ENCODE data around the gene AP4E1.
"Not testable (repeated sequence)": the region's sequence is repeated elsewhere in the genome, so short reads cannot be mapped to it uniquely, and the experiment has no call there.

AP4E1 gene

GRCh38 chr15:50953302-50953701, 44.8 kb downstream of the AP4E1 start:
- DNase-seq: no peak

- DNase-seq: not testable (repeated sequence)
These were observed 46.4 kb downstream of the AP4E1 start for GRCh38 chr15:50954837-50955236.

GRCh38 chr15:50959717-50960116, 51.2 kb downstream of the AP4E1 start:
- no peak for DNase-seq

- no peak for DNase-seq
These were observed 55.6 kb downstream of the AP4E1 start for GRCh38 chr15:50964075-50964474.

- no peak for DNase-seq
These were observed 59.9 kb downstream of the AP4E1 start for GRCh38 chr15:50968353-50968752.

- peak; percentile 32 for DNase-seq
These were observed 62.0 kb downstream of the AP4E1 start for GRCh38 chr15:50970524-50970923.

GRCh38 chr15:50971115-50971514, 62.6 kb downstream of the AP4E1 start:
- no peak for DNase-seq

GRCh38 chr15:50971542-50971941, 63.1 kb downstream of the AP4E1 start:
- no peak for DNase-seq

GRCh38 chr15:50973605-50974004, 65.1 kb downstream of the AP4E1 start:
- DNase-seq: no peak

GRCh38 chr15:50977162-50977561, 68.7 kb downstream of the AP4E1 start:
- DNase-seq: no peak

- no peak for DNase-seq
These were observed 70.1 kb downstream of the AP4E1 start for GRCh38 chr15:50978580-50978979.

GRCh38 chr15:50979041-50979440, 70.6 kb downstream of the AP4E1 start:
- no peak for DNase-seq

GRCh38 chr15:50993598-50993997, 85.1 kb downstream of the AP4E1 start:
- DNase-seq: no peak

GRCh38 chr15:50996641-50997040, 88.2 kb downstream of the AP4E1 start:
- DNase-seq: no peak

GRCh38 chr15:50997371-50998051, 89.0 kb downstream of the AP4E1 start:
- no peak for DNase-seq

- no peak for DNase-seq
These were observed 95.6 kb downstream of the AP4E1 start for GRCh38 chr15:51004103-51004551.

- peak; percentile 14 for DNase-seq
These were observed 98.0 kb downstream of the AP4E1 start for GRCh38 chr15:51006336-51006985.

GRCh38 chr15:51007131-51007666, 98.7 kb downstream of the AP4E1 start:
- DNase-seq: no peak

- no peak for DNase-seq
These were observed 102.7 kb downstream of the AP4E1 start for GRCh38 chr15:51011212-51011611.

GRCh38 chr15:51016615-51017014, 108.1 kb downstream of the AP4E1 start:
- DNase-seq: no peak

- no peak for DNase-seq
These were observed 113.7 kb downstream of the AP4E1 start for GRCh38 chr15:51022206-51022605.

- DNase-seq: no peak
These were observed 115.0 kb downstream of the AP4E1 start for GRCh38 chr15:51023499-51023898.

GRCh38 chr15:51024735-51025453, 116.4 kb downstream of the AP4E1 start:
- DNase-seq: no peak

- DNase-seq: no peak
These were observed 117.0 kb downstream of the AP4E1 start for GRCh38 chr15:51025454-51025846.

Measured in activated CD4-positive, alpha-beta T cell treated with anti-CD3 and anti-CD28 coated beads, Interleukin-2, Interleukin-6, amounts not matched to agents 100 ng/mL and 50 ng/mL, durations not matched to agents 16 hours and 8 hours (primary cell).